ENCODE results near the gene DCTD.

Gene DCTD

DNA sequence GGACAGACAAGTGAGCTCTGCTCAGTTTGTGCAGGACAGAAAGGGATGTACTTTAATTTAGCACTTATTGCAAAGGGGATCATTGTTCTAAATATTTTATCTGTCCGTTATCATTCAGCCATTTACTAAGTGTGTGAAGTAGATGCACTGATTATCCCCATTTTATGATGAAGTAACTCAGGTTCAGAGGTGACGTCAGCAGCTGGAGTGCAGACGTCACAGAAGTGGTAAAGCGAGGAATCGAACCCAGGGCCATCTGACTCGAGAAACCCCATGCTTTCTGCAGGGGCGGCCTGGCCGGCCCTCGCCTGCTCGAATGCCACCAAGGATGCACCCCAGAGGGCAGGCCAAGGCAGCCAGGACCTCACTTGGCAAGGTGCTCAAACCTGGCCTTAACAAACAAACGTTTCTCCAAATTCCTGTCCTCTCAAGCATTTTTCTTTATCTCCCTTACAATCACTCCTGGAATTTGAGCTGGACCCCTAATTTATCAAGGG is 75.0 kb downstream of the DCTD start:
- Histone ChIP-seq H2AK5ac (ENCODE audit: low read length) (no peak overlapping the region), H3K23ac (ENCODE audit: low read length) (no peak overlapping the region), H3K9ac (ENCODE audit: low read length) (no peak overlapping the region), H3K4ac (ENCODE audit: low read depth, low read length) (no peak overlapping the region), H3K27ac (ENCODE audit: low read depth, low read length) (no peak overlapping the region), H3K79me1 (ENCODE audit: low read length) (no peaks in the 10 kb centered on the region), H3K4me2 (ENCODE audit: low read length) (no peak overlapping the region), H3K36me3 (ENCODE audit: control insufficient read depth, insufficient read depth, low read length) (no peaks in the 10 kb centered on the region), H2BK15ac (replicated peaks; ENCODE audit: low read depth) (no peak overlapping the region), H2BK120ac (ENCODE audit: low read depth, low read length) (no peak overlapping the region), H3K4me3 (ENCODE audit: low read length) (no peak overlapping the region), H3K79me2 (ENCODE audit: control insufficient read depth, insufficient read depth, low read length) (no peaks in the 10 kb centered on the region), H3K18ac (ENCODE audit: low read length) (no peak overlapping the region), H2BK5ac (ENCODE audit: low read length) (no peak overlapping the region), H4K5ac (ENCODE audit: low read length) (no peak overlapping the region), H3K27me3 (ENCODE audit: insufficient read depth, low read length, poor library complexity) (no peaks in the 10 kb centered on the region), H3K56ac (ENCODE audit: low read length) (no peak overlapping the region), H4K8ac (ENCODE audit: low read depth, low read length) (no peak overlapping the region), H3K4me1 (ENCODE audit: control insufficient read depth, low read depth, low read length) (no peaks in the 10 kb centered on the region)
- no peak for DNase-seq
- WGBS (ENCODE audit: extremely low coverage, insufficient coverage, low lambda C conversion rate): no CpG with 5 or more reads among the region's 11 CpGs

DNA sequence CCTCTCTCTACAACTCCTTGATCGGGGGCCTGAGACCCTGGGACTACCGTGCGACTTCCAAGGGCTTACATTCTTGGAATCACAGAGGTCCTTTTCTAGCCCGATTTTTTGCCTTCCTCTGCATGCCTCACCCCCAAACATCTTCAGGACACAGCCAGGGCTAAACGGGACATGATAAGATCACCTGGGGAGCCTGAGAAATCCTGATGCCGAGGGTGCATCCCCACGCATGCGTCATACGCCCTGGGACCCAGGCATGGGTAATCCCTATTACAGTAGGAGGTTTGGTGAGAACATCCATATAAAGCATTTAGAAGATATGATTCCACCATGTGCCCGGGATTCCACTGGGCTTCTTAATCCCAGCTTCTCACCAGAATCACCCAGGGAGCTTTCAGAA is 77.1 kb downstream of the DCTD start:
- no peak overlapping the region for H3K18ac ChIP-seq (ENCODE audit: low read length)
- H3K36me3 ChIP-seq (ENCODE audit: control insufficient read depth, insufficient read depth, low read length): no peaks in the 10 kb centered on the region
- H2BK5ac ChIP-seq (ENCODE audit: low read length): no peak overlapping the region
- H4K5ac ChIP-seq (ENCODE audit: low read length): no peak overlapping the region
- H4K8ac ChIP-seq (ENCODE audit: low read depth, low read length): no peak overlapping the region
- no peak overlapping the region for H3K4me2 ChIP-seq (ENCODE audit: low read length)
- H3K4me3 ChIP-seq (ENCODE audit: low read length): no peak overlapping the region
- DNase-seq: no peak
- H3K56ac ChIP-seq (ENCODE audit: low read length): no peak overlapping the region
- no peak overlapping the region for H3K9ac ChIP-seq (ENCODE audit: low read length)
- no peaks in the 10 kb centered on the region for H3K4me1 ChIP-seq (ENCODE audit: control insufficient read depth, low read depth, low read length)
- no peak overlapping the region for H3K23ac ChIP-seq (ENCODE audit: low read length)
- WGBS (ENCODE audit: extremely low coverage, insufficient coverage, low lambda C conversion rate): no CpG with 5 or more reads among the region's 10 CpGs
- no peaks in the 10 kb centered on the region for H3K27me3 ChIP-seq (ENCODE audit: insufficient read depth, low read length, poor library complexity)
- no peak overlapping the region for H3K27ac ChIP-seq (ENCODE audit: low read depth, low read length)
- no peak overlapping the region for H2BK15ac ChIP-seq (replicated peaks; ENCODE audit: low read depth)
- no peaks in the 10 kb centered on the region for H3K79me2 ChIP-seq (ENCODE audit: control insufficient read depth, insufficient read depth, low read length)
- no peaks in the 10 kb centered on the region for H3K79me1 ChIP-seq (ENCODE audit: low read length)
- H3K4ac ChIP-seq (ENCODE audit: low read depth, low read length): no peak overlapping the region
- no peak overlapping the region for H2AK5ac ChIP-seq (ENCODE audit: low read length)
- H2BK120ac ChIP-seq (ENCODE audit: low read depth, low read length): no peak overlapping the region

Measured in mesendoderm (in vitro differentiated cells).